Suppressor macrophage treated with lipopolysaccharide for 4 hours (primary cell): ENCODE measurements around the gene AWAT1.
"Not testable (repeated sequence)": the region's sequence is repeated elsewhere in the genome, so short reads cannot be mapped to it uniquely, and the experiment has no call there.

ENCODE experiments used
- DNase-seq: peaks from one replicate; pipeline ENCODE4 v3.0.0-alpha.2; 2020

Gene AWAT1

GRCh38 chrX:70262952-70263567, 28.6 kb downstream of the AWAT1 start:
- peak; percentile 1 for DNase-seq

GRCh38 chrX:70264784-70265183, 30.3 kb downstream of the AWAT1 start:
- no peak for DNase-seq

GRCh38 chrX:70268034-70268433, 33.6 kb downstream of the AWAT1 start, which contains the start of gene ARR3:
Gene ARR3 (plus strand): TSS chrX:70268334. CDS start chrX:70269386, 1,052 bp downstream.
- no peak for DNase-seq

DNA sequence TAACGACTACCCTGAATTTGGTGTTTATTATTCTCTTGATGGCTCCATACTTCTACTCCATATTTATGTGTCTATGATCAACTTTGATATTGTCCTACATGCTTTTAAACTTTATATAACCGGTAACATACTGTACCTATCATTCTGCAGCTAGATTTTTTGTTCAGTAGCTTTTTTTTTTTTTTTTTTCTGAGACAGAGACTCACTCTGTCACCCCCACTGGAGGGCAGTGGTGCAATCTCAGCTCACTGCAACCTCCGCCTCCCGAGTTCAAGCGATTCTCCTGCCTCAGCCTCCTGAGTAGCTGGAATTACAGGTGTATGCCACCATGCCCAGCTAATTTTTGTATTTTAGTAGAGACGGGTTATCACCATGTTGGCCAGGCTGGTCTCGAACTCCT, 39.6 kb downstream of the AWAT1 start:
- not testable (repeated sequence) for DNase-seq

- no peak for DNase-seq
Observed at GRCh38 chrX:70279081-70279480, 44.6 kb downstream of the AWAT1 start.

DNA sequence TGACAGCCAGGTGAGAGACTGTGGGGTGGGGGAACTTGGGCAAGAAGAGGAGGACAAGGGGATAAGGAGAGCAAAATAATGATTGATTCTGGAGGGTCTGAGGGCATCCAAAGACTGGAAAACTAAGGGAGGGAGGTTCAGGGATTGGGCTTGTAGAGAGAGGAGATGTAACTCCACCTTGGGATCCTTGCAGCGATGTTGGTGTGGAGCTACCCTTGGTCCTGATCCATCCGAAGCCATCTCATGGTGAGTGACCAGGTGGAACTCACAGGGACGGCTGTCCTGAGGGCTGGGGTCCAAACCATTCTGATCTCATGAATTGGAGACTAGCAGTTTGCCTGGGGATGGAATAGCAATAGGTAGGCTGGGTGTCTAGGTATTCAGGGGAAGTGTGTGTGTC, 46.1 kb downstream of the AWAT1 start:
- no peak for DNase-seq

DNA sequence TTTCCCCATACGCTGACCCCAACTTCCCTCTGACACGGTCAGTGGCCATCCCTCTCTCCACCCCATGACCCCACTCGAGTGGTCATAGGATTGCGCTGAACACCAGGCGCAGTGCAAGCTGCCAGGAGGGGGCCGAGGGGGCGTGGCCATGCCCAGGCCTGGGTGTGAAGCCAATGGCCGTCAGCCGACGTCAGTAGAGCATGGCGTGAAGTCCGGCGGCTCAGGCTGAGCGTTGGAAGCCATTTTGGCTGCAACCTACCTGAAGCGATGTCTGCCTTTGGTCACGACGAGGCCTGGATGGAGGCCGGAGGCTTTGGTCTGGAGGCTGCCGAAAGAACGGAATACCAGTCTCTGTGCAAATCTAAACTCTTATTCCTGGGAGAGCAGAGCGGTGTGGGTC, 47.5 kb downstream of the AWAT1 start, which contains the start of gene RAB41:
RAB41 (plus strand) TSS at position 222 of the 400 bp plus-strand sequence; CDS start at position 268, 46 bp downstream.
- DNase-seq, result no peak

GRCh38 chrX:70289168-70289792, 54.8 kb downstream of the AWAT1 start:
- DNase-seq, result no peak
